K562 (cell line): ENCODE results near the gene KRTAP4-11. TPM values are rescaled to one million over a fixed set of nuclear protein-coding genes. Genes with fewer than 3 reads are reported as not detected.

Experiments
- ATAC-seq: fragments of 200-7000 bp; cut with Tn5 transposase; 3 replicates; pipeline ENCODE4 v1.9.1; 2020; ENCODE audit warnings: moderate library complexity
- BruUV-seq: library from RNA; stranded (reverse); fragments of 400-500 nt; replicated peaks from 2 replicates; lab custom pipeline; 2021; lab: Mats Ljungman, UMichigan
- CTCF ChIA-PET: fragments of 300-600 bp; formaldehyde crosslinking; extraction: SDS; loops from one replicate; lab custom pipeline; 2021; ENCODE audit warnings: low intra/inter-chr PET ratio; lab: Yijun Ruan, JAX
- POLR2A ChIA-PET: fragments of 300-600, 350-650 bp; sonication (Branson Sonifier 250); formaldehyde crosslinking; extraction: SDS; loops from one replicate; lab custom pipeline; 2021; ENCODE audit warnings: antibody characterized with exemption, inconsistent platforms; lab: Yijun Ruan, JAX
- DNase-seq, 4 experiments: peaks; one replicate each; pipeline versions ENCODE4 v3.0.0 to v3.0.0-alpha.2; 2011 to 2018; ENCODE audit warnings: low spot score in 3 of 4, mixed read lengths in 3 of 4; ENCODE audit errors: extremely low read depth in 1 of 4
- FAIRE-seq: peaks from 2 replicates; lab custom pipeline; 2011; peaks lifted over from hg19 to GRCh38; lab: Jason Lieb, UNC
- H2AFZ ChIP-seq: 2 replicates; pipeline ENCODE4 v1.6.0; 2011; ENCODE audit warnings: low read depth, low read length, control low read depth, inconsistent platforms
- H3K27ac ChIP-seq: fragments of 200-600 bp; 3 replicates; pipeline ENCODE4 v1.8.0; 2011; ENCODE audit warnings: low read depth, mild to moderate bottlenecking, control low read depth, inconsistent platforms, low read length, moderate library complexity, mixed read lengths; ENCODE audit errors: extremely low read depth
- H3K27me3 ChIP-seq, 2 experiments: fragments of 300-600 bp in 1 of 2; 2 replicates in 1 of 2; 3 replicates in 1 of 2; pipeline versions ENCODE4 v1.6.0 to v1.8.0; 2011; ENCODE audit warnings: inconsistent platforms in 2 of 2, low read length in 2 of 2, mild to moderate bottlenecking in 1 of 2, mixed read lengths in 1 of 2, moderate library complexity in 1 of 2; ENCODE audit not compliant: control insufficient read depth in 2 of 2, insufficient read depth in 2 of 2
- H3K36me3 ChIP-seq: fragments of 300-600 bp; 3 replicates; pipeline ENCODE4 v1.8.0; 2011; ENCODE audit warnings: mild to moderate bottlenecking, low read length, inconsistent platforms; ENCODE audit not compliant: control insufficient read depth, insufficient read depth
- H3K4me1 ChIP-seq, 2 experiments: fragments of 200-600 bp in 1 of 2; replicated peaks in 1 of 2; 2 replicates in 1 of 2; 3 replicates in 1 of 2; pipeline versions ENCODE4 v1.5.1 to v1.8.0; 2011; ENCODE audit warnings: inconsistent platforms in 2 of 2, low read length in 2 of 2, mild to moderate bottlenecking in 1 of 2, mixed read lengths in 1 of 2, moderate library complexity in 1 of 2; ENCODE audit not compliant: control insufficient read depth in 2 of 2, insufficient read depth in 2 of 2
- H3K4me2 ChIP-seq: 2 replicates; pipeline ENCODE4 v1.6.1; 2011; ENCODE audit warnings: low read length, control low read depth, inconsistent platforms, mixed read lengths; ENCODE audit not compliant: insufficient read depth
- H3K4me3 ChIP-seq: fragments of 200-600 bp; sonication (generic), shearing (Covaris generic); 2 replicates; pipeline ENCODE4 v1.5.1; 2016; ENCODE audit warnings: control low read depth, inconsistent platforms
- H3K79me2 ChIP-seq: fragments of 200-600 bp; 3 replicates; pipeline ENCODE4 v1.8.0; 2011; ENCODE audit warnings: low read length, inconsistent platforms; ENCODE audit not compliant: control insufficient read depth, insufficient read depth
- H3K9ac ChIP-seq, 2 experiments: 2 replicates each; pipeline versions ENCODE4 v1.6.0 to v1.6.1; 2011; ENCODE audit warnings: low read depth in 2 of 2, low read length in 2 of 2, control low read depth in 1 of 2, inconsistent platforms in 1 of 2, mild to moderate bottlenecking in 1 of 2, mixed read lengths in 1 of 2; ENCODE audit not compliant: insufficient read depth in 1 of 2
- H3K9me1 ChIP-seq: one replicate; pipeline ENCODE4 v1.6.0; 2011; ENCODE audit warnings: inconsistent platforms, mild to moderate bottlenecking, low read length, moderate library complexity; ENCODE audit not compliant: control insufficient read depth, insufficient read depth
- H3K9me3 ChIP-seq: replicated peaks from 2 replicates; pipeline ENCODE4 v1.5.1; 2011; ENCODE audit warnings: low read depth, low read length, inconsistent platforms; ENCODE audit not compliant: control insufficient read depth, insufficient read depth
- H4K20me1 ChIP-seq: replicated peaks from 2 replicates; pipeline ENCODE4 v1.6.1; 2011; ENCODE audit warnings: low read length, inconsistent platforms, mixed read lengths; ENCODE audit not compliant: control insufficient read depth, insufficient read depth
- CREB1 ChIP-seq, 2 experiments: sonication (generic) in 1 of 2; formaldehyde crosslinking in 1 of 2; IDR thresholded peaks; 2 replicates each; pipeline versions ENCODE4 v1.6.1 to v1.8.0; 2012 to 2022; ENCODE audit warnings: inconsistent platforms in 1 of 2, mild to moderate bottlenecking in 1 of 2, missing genetic modification reagents in 1 of 2, moderate library complexity in 1 of 2
- CREB3 ChIP-seq: fragments of 450-650 bp; conservative IDR thresholded peaks from 2 replicates; pipeline ENCODE4 v1.6.1; 2016; ENCODE audit warnings: missing genetic modification characterization, low read depth, mild to moderate bottlenecking, missing compliant biosample characterization, moderate library complexity
- FOXA3 ChIP-seq, 2 experiments: fragments of 450-650 bp in 1 of 2; sonication (generic) in 1 of 2; formaldehyde crosslinking; IDR thresholded peaks in 1 of 2; conservative IDR thresholded peaks in 1 of 2; 2 replicates each; pipeline versions ENCODE4 v1.4.0 to v1.8.0; 2020 to 2022; ENCODE audit warnings: mild to moderate bottlenecking in 2 of 2, missing genetic modification reagents in 1 of 2
- GTF2A2 ChIP-seq: IDR thresholded peaks from 2 replicates; pipeline ENCODE4 v1.6.1; 2016; ENCODE audit warnings: mild to moderate bottlenecking, missing genetic modification characterization, missing compliant biosample characterization
- ILK ChIP-seq: fragments of 450-650 bp; IDR thresholded peaks from 2 replicates; pipeline ENCODE4 v1.6.1; 2016; ENCODE audit warnings: missing genetic modification characterization, low read depth, mild to moderate bottlenecking, missing compliant biosample characterization, moderate library complexity, borderline replicate concordance
- KDM2B ChIP-seq: fragments of 250-450 bp; sonication (Bioruptor Pico); IDR thresholded peaks from 2 replicates; pipeline ENCODE4 v1.8.0; 2021; ENCODE audit warnings: mild to moderate bottlenecking, moderate library complexity
- MAX ChIP-seq: sonication (generic); formaldehyde crosslinking; IDR thresholded peaks from 2 replicates; pipeline ENCODE4 v1.9.0; 2022; ENCODE audit warnings: mild to moderate bottlenecking, missing genetic modification reagents
- POLR2A ChIP-seq: fragments of 450-650 bp; conservative IDR thresholded peaks from 2 replicates; pipeline ENCODE4 v1.6.1; 2016
- RBM34 ChIP-seq: fragments of 200-400 bp; formaldehyde crosslinking; IDR thresholded peaks from 2 replicates; pipeline ENCODE4 v1.6.1; 2018; ENCODE audit warnings: low read length, borderline replicate concordance; ENCODE audit not compliant: insufficient read depth
- ZMIZ1 ChIP-seq, 2 experiments: fragments of 150-350 bp in 1 of 2; IDR thresholded peaks; 2 replicates each; pipeline ENCODE4 v1.6.1; 2012 to 2016; ENCODE audit warnings: low read depth in 2 of 2, low read length in 2 of 2, mild to moderate bottlenecking in 1 of 2, moderate library complexity in 1 of 2
- ZNF644 ChIP-seq: fragments of 200-800 bp; sonication (Bioruptor generic); IDR thresholded peaks from 2 replicates; pipeline ENCODE4 v1.6.1; 2016; ENCODE audit warnings: low read depth, missing genetic modification characterization, missing compliant biosample characterization
- WGBS: fragments of 100-300 bp; shearing (Covaris generic); methylation state at CpG from one replicate; pipeline ENCODE4 v1.1.6; 2016; ENCODE audit warnings: low coverage, mixed read lengths; ENCODE audit not compliant: insufficient coverage; ENCODE audit errors: missing lambda C conversion rate; 5-methylcytosine and 5-hydroxymethylcytosine counted together
- in situ Hi-C: fragments of 300-500 bp; cut with MboI; formaldehyde crosslinking; loops from 4 replicates; pipeline ENCODE4 v1.15.0; 2018; ENCODE audit warnings: inconsistent platforms, mixed read lengths
- intact Hi-C: fragments of 100-400 bp; cut with micrococcal nuclease; formaldehyde crosslinking; loops from 2 replicates; pipeline ENCODE4 v1.14.2; 2022
- polyA plus RNA-seq, 8 experiments: library from polyadenylated mRNA; depleted of rRNA in 4 of 8; stranded (reverse) in 5 of 8; unstranded in 3 of 8; fragments of >200 nt; fragmentation: Nextera tagmentation in 2 of 8; fragmentation: Illumina TruSeq in 1 of 8; extraction: Ambion mirVana in 2 of 8; extraction: Trizol in 1 of 8; gene quantifications; 2 replicates each; pipeline versions ENCODE4 v1.2.1 to v1.2.3, GENCODE V29; 2011 to 2014; ENCODE audit warnings: inconsistent platforms in 1 of 8, missing spikeins in 1 of 8
- total RNA-seq, 7 experiments: library from RNA; depleted of rRNA in 6 of 7; stranded (reverse); fragments of >200 nt in 6 of 7; fragmentation: Illumina TruSeq in 2 of 7; extraction: Trizol in 2 of 7; gene quantifications; 2 replicates each; pipeline versions ENCODE4 v1.2.1 to v1.2.3, GENCODE V29; 2011 to 2021; ENCODE audit warnings: low replicate concordance in 1 of 7

The KRTAP4-11 gene
- total and polyA plus RNA-seq, 9 of the 15 experiments (the other 6 are each of a cell fraction or from before 2014, with no cell fraction given): not detected

- intact Hi-C loops: no loop called here
- DNase-seq (no peak), FAIRE-seq (no peak), ATAC-seq (no peak)
- WGBS: 0% methylated on average over 2 of the region's 2 CpGs
- Histone ChIP-seq H3K79me2 (no peaks in the 10 kb centered on the region), H3K9me3 (no peaks in the 10 kb centered on the region), H3K4me1 (no peaks in the 10 kb centered on the region), H2AFZ (no peak overlapping the region), H3K9me1 (no peaks in the 10 kb centered on the region), H3K4me2 (no peak overlapping the region), H3K36me3 (no peaks in the 10 kb centered on the region), H3K27me3 (no peaks in the 10 kb centered on the region; a peak in 1 of 5 replicates), H3K4me3 (no peak overlapping the region), H3K9ac (no peak overlapping the region), H3K27ac (no peak overlapping the region), H4K20me1 (no peaks in the 10 kb centered on the region)
- BruUV-seq: no TSS peak
- TF ChIP-seq CREB3 (tag) (no peak), ZNF644 (tag) (no peak), RBM34 (no peak), ILK (tag) (no peak), ZMIZ1 (IDR thresholded peaks at IDR 0.05; ENCODE audit: low read depth in 2 of 2, low read length in 2 of 2) (no peak), GTF2A2 (no peak), MAX (no peak), POLR2A (no peak), KDM2B (CRISPR knock-in tag) (no peak), CREB1 (IDR thresholded peaks at IDR 0.05) (no peak), CREB1 (CRISPR knock-in tag; IDR thresholded peaks at IDR 0.05) (no peak), FOXA3 (CRISPR knock-in tag; conservative IDR thresholded peaks at IDR 0.05 in 1 of 2, IDR thresholded peaks at IDR 0.05 in 1 of 2) (no peak)
- ChIA-PET CTCF (no interaction called here), POLR2A (no interaction called here)
- in situ Hi-C loops: no loop called here
Measured at GRCh38 chr17:41073676-41074075, 44.5 kb downstream of the KRTAP4-11 start.
